HG03025 (cell line): ENCODE measurements around the gene PRRT4.

Source experiments
- ATAC-seq: cut with Tn5 transposase; IDR thresholded peaks from one replicate; pipeline ENCODE4 v1.9.1; 2021; ENCODE audit warnings: mild to moderate bottlenecking, moderate library complexity; ENCODE audit not compliant: unreplicated experiment, low FRiP score

PRRT4 gene

GRCh38 chr7:128379900-128380479, 18.5 kb upstream of the PRRT4 start:
- ATAC-seq = no peak

- no peak for ATAC-seq
These were observed 17.1 kb upstream of the PRRT4 start for GRCh38 chr7:128378637-128379036.

DNA sequence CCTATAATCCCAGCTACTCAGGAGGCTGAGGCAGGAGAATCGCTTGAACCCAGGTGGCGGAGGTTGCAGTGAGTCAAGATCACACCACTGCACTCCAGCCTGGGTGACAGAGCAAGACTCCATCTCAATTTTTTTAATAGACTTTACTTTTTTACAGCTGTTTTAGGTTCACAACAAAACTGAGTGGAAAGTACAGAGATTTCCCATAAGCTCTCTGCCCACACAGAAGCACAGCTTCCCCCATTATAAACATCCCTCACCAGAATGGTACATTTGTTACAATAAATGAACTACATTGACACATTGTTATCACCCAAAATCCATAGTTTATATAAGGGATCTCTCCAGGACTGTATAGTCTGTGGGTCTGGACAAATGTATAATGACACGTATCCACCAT, 14.6 kb upstream of the PRRT4 start:
- ATAC-seq = no peak

DNA sequence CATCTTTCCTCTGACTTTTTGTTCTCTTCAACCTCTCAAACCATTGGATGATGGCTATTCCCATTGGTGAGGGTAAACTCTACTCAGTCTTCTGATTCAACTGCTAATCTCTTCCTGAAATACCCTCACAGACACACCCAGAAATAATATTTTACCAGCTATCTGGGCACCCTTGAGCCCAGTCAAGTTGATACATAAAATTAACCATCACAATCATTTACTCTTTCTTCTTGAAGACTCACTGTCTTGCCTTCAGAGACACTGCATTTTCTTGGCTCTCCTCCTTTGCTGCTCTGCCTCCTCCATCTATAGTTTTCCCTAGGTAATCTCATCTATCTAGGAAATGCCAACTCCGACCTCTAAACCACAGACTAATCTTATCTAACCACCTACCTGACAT, 12.6 kb upstream of the PRRT4 start:
- no peak for ATAC-seq

GRCh38 chr7:128373606-128374005, 12.1 kb upstream of the PRRT4 start:
- no peak for ATAC-seq

- no peak for ATAC-seq
These were observed 9.0 kb upstream of the PRRT4 start for GRCh38 chr7:128370491-128370890.

DNA sequence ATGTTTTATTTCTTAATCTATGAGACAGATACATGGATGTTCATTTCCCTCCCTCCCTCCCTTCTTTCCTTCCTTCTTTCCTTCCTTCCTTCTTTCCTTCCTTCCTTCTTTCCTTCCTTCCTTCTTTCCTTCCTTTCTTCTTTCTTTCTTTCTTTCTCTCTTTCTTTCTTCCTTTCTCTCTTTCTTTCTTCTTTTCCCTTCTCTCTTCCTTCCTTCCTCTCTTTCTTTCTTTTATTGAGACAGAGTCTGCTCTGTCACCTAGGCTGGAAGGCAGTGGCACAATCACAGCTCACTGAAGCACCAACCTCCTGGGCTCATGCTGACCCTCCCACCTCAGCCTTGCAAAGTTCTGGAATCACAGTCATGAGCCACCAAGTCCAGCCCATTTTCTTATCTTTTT, 5.5 kb upstream of the PRRT4 start:
- ATAC-seq = no peak

- ATAC-seq = no peak
These were observed 4.8 kb upstream of the PRRT4 start for GRCh38 chr7:128366300-128366699.

DNA sequence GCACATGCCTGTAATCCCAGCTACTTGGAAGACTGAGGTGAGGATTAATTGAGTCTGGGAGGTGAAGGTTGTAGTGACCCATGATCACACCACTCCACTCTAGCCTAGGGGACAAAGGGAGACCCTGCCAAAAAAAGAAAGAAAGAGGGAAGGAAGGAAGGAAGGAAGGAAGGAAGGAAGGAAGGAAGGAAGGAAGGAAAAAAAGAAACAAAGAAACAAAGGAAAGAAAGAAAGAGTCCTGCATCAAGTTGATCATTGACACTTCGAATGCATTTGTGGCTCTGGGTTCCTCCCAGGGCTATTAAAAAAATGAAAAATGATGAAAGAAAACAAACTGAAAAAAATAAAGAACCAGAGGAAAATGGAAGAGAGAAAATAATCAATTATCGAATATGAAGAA, 3.9 kb upstream of the PRRT4 start:
- ATAC-seq = no peak

DNA sequence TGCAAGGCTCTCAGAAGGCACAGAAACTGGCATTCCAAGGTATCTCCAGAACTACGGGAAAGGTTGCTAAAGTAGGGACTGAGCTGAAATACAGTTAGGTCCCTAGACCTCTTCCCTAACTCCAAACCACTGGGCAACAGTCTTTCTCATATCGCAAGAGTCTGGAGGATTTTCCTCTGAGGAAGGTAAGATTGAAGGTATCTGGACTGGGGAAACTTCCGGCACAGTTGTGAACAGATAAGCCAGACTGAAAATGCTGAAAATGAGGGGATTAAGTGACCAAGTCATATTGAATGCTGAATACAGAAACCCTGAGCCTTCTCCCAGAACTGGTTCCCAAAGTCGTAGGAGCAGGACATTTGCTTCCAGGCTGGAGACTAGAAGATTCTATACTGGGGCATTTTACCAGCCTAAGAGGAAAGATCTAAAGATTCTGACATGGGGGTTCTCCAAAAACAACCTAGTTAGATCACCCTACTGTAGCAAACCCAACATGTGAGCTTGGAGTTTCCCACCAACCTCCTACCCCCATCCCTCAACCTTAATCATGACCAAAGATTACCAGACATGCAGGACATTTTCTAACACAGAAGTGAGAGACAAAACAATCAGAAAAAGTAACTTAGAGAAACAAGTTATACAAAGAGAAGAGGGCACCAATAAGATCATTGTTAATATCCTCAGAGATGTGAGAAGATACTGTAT, 2.8 kb upstream of the PRRT4 start:
- ATAC-seq = no peak

DNA sequence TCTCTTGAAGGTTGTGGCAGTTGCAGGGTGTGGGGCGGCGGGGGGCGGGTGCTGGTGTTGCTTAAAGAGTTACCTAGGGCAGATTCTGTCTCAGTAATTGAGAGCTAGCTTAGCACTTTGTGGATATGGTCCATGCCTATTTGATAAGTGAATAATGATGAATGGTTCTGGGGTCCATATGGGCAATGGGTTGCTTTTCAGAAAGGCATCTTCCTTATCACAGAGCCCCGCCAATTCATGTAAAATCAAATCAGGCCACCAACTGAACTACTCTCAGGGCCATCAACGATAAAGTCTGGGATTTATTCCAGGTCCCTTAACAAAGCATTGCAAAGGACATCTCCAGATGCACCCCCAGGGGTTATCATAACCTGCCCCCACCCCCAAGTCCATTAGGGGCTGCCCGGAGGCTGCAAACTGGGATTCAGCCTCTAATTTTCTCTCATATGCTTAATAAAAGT, 1.8 kb upstream of the PRRT4 start:
- ATAC-seq = no peak

DNA sequence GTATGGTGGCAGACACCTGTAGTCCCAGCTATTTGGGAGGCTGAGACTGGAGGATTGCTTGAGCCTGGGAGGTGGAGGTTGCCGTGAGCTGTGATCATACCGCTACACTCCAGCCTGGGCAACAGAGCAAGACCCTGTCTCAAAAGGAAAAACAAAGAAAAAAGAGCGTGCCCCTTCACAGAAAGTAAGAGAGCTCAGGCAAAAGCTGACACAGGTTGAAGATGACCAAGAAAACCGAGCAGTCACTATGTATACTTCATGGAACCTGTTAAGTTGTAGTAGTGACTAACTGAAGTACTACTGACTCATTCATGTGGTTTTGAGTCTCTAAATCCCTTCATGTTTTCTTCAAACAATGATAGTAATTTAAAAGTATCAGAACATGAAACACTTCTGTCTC, 1.2 kb upstream of the PRRT4 start:
- no peak for ATAC-seq

GRCh38 chr7:128360359-128360678, 1.2 kb downstream of the PRRT4 start:
- no peak for ATAC-seq

GRCh38 chr7:128359939-128360338, 1.6 kb downstream of the PRRT4 start:
- ATAC-seq = no peak

DNA sequence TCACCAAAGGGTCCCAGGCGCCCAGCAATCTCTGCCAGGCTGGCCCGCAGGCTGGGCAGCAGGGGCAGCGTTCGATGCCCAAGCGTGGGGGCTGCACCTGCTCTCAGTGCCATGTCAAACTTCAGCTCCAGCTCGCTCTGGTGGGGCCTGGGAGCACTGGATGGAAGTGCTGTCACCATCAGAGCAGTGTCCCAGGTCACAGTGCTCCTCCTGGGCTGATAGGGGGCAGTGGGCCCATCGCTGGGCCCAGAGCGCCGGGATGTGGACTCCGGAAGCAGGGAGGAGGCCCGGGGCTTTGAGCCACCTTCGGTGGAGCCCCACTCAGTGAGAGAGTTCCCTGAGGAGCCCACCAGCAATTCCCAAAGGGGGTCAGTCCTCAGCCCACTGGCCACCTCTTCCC, 2.2 kb downstream of the PRRT4 start:
- ATAC-seq = no peak

DNA sequence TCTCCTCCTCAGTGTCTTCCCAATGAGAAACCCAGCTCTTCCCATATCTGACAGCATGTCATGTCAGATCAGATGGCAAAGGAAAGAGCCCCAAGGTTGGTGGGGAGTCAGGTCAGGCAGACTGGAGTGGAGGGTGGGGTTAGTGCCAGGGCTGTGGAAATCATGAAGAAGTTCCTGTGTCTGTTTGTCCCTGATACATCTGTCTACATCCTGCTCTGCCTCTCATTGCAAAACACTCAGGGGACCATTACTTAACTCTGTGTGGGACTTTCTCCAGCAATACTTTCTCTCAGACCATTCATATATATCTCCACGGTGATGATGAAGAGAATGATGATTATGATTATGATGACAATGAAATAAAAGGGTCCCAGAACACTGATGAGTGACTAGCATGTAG, 3.3 kb downstream of the PRRT4 start:
- ATAC-seq = no peak

DNA sequence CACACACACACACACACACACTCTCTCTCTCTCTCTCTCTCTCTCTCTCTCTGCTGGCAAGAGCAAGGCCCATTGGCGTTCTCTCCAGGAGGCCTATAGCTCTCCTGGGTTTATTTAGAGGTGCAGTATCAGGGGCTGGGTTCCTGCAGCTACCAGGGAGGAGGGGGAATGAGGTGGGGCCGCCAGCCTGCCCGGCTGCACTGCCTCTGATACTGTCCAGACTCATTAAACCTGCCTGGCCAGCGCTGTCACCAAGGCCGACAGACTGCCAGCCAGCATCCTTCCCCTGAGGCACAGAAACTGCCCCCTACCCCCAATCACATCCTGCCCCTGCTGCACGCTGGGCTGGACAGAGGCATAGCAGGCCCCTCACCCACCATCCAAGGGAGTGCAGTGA, 4.3 kb downstream of the PRRT4 start:
- ATAC-seq = no peak

DNA sequence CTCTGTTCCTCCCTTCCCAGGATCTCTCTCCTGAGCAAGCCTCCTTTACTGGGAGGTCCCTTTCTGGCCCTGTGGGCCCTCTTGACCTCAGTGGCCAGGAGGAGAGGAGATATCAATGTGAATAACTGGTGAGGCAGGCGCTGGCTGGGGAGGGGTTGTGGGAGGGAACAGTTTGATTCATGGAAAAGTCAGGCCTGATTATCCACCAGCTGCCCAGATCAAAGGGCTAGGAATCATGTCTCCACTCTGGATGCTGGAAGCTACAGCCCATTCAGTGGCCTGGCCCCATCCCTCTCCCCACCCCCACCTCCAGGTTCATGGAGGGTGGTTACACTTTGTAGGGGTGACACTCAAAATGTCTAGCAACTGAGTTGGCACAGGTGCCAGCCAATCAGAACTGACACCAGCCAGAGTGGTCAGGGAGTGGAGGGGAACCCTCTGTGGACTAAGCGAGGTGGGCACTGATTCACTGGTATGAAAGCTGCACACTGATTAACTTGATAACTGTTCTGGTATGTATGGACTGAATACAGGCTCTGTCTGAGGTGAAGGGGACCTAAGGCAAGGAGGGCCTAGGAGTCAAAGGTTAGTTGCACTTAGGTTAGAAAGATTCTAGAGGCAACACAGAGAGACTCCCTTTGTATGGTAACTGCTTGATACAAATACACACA, 4.8 kb downstream of the PRRT4 start:
- ATAC-seq = no peak

DNA sequence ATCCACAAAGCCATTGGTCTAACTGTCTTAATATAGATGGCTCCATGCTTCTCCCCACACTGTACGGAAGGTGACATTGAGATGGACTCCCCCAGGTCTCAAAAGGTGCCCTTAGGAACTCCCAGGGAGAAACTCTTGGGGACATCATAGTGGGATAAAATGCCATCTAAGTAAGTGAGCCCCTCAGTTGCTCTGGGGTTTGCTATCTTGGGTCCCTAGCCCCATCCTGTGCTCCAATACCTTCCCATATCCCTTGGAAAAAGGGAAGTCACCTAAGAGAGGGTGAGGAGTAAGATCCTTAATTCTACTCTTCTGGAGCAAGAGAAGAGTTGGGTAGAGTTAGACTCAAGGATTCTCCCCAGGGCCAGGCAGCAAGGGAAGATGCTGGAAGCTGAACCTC, 7.9 kb downstream of the PRRT4 start:
- no peak for ATAC-seq

- no peak for ATAC-seq
These were observed 8.3 kb downstream of the PRRT4 start for GRCh38 chr7:128353189-128353588.

DNA sequence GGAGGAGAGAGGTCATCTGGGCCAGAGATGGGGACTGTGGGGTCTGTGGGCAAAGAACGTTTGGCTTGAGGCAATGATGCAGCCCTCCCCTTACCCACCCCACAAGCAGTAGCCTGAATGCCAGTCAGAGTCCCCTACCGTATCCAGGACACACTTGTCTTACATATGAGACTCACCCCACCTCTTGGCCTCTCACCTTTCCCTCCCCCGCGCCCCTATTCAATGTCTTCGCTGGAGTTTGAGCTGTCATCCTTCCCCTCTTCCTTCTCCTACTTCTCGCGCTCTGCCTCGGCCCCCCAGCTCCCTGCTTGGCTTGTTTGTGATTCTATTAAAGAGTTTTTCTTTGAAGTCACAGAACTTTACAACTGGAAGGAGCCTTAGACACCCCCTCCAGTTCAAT, 8.9 kb downstream of the PRRT4 start:
- no peak for ATAC-seq

GRCh38 chr7:128352153-128352537, 9.3 kb downstream of the PRRT4 start:
- no peak for ATAC-seq
